HG03354 (cell line): ENCODE measurements around the gene DGKI.
A peak's percentile ranks its signal among the peaks of the same experiment; 100 is the strongest.
"Not testable (repeated sequence)": the region's sequence is repeated elsewhere in the genome, so short reads cannot be mapped to it uniquely, and the experiment has no call there.

Source experiments
- ATAC-seq: cut with Tn5 transposase; IDR thresholded peaks from one replicate; pipeline ENCODE4 v1.9.1; 2021; ENCODE audit warnings: mild to moderate bottlenecking; ENCODE audit not compliant: unreplicated experiment, poor library complexity, severe bottlenecking

The DGKI gene

GRCh38 chr7:137462074-137462715 is 384.6 kb downstream of the DGKI start:
- no peak for ATAC-seq

GRCh38 chr7:137458399-137458798 is 388.4 kb downstream of the DGKI start:
- no peak for ATAC-seq

GRCh38 chr7:137454767-137455166 is 392.0 kb downstream of the DGKI start:
- ATAC-seq = peak; percentile 6

GRCh38 chr7:137454246-137454724 is 392.5 kb downstream of the DGKI start:
- ATAC-seq = peak; percentile 81

- ATAC-seq = no peak
Observed at GRCh38 chr7:137453356-137453755, 393.4 kb downstream of the DGKI start.

GRCh38 chr7:137449016-137449415 is 397.8 kb downstream of the DGKI start:
- ATAC-seq = no peak

- not testable (repeated sequence) for ATAC-seq
Observed at GRCh38 chr7:137448572-137448971, 398.2 kb downstream of the DGKI start.

GRCh38 chr7:137446025-137446424 is 400.7 kb downstream of the DGKI start:
- no peak for ATAC-seq

- ATAC-seq = no peak
Observed at GRCh38 chr7:137445268-137445667, 401.5 kb downstream of the DGKI start.

GRCh38 chr7:137443616-137444015 is 403.2 kb downstream of the DGKI start:
- ATAC-seq = no peak

GRCh38 chr7:137441451-137441850 is 405.3 kb downstream of the DGKI start:
- ATAC-seq = no peak

GRCh38 chr7:137439829-137440825 is 406.6 kb downstream of the DGKI start:
- no peak for ATAC-seq

GRCh38 chr7:137434946-137435345 is 411.8 kb downstream of the DGKI start:
- no peak for ATAC-seq

GRCh38 chr7:137434530-137434929 is 412.2 kb downstream of the DGKI start:
- ATAC-seq = no peak

GRCh38 chr7:137423321-137423720 is 423.5 kb downstream of the DGKI start:
- no peak for ATAC-seq

- ATAC-seq = no peak
Observed at GRCh38 chr7:137421366-137421765, 425.4 kb downstream of the DGKI start.

- ATAC-seq = no peak
Observed at GRCh38 chr7:137418841-137419240, 427.9 kb downstream of the DGKI start.

GRCh38 chr7:137417464-137417863 is 429.3 kb downstream of the DGKI start:
- no peak for ATAC-seq

GRCh38 chr7:137413901-137414300 is 432.9 kb downstream of the DGKI start:
- ATAC-seq = no peak

GRCh38 chr7:137411446-137411845 is 435.3 kb downstream of the DGKI start:
- no peak for ATAC-seq

- no peak for ATAC-seq
Observed at GRCh38 chr7:137408126-137408525, 438.6 kb downstream of the DGKI start.
